ENCODE measurements around the gene AIG1. TPM values are rescaled to one million over a fixed set of nuclear protein-coding genes. Genes with fewer than 3 reads are reported as not detected.

AIG1 gene
- total RNA-seq, 4 donors from 2014 or later = 40.7 to 56.4 (median 43.6) TPM

GRCh38 chr6:143339223-143339622 is 278.5 kb downstream of the AIG1 start:
- no peak for TF ChIP-seq CTCF (IDR thresholded peaks at IDR 0.05; ENCODE audit: low read depth)

- TF ChIP-seq CTCF (IDR thresholded peaks at IDR 0.05; ENCODE audit: low read depth) = no peak
Measured at GRCh38 chr6:143346004-143346403, 285.3 kb downstream of the AIG1 start.

GRCh38 chr6:143348531-143348930 is 287.8 kb downstream of the AIG1 start:
- no peak for TF ChIP-seq CTCF (IDR thresholded peaks at IDR 0.05; ENCODE audit: low read depth)

GRCh38 chr6:143349530-143349929 is 288.8 kb downstream of the AIG1 start:
- no peak for TF ChIP-seq CTCF (IDR thresholded peaks at IDR 0.05; ENCODE audit: low read depth)

- no peak for TF ChIP-seq CTCF (IDR thresholded peaks at IDR 0.05; ENCODE audit: low read depth)
Measured at GRCh38 chr6:143356101-143356880, 295.6 kb downstream of the AIG1 start.

- TF ChIP-seq CTCF (IDR thresholded peaks at IDR 0.05; ENCODE audit: low read depth) = no peak
Measured at GRCh38 chr6:143357152-143357551, 296.5 kb downstream of the AIG1 start.

GRCh38 chr6:143357561-143358255 is 297.0 kb downstream of the AIG1 start:
- no peak for TF ChIP-seq CTCF (IDR thresholded peaks at IDR 0.05; ENCODE audit: low read depth)
